HepG2 (cell line): Measurements from ENCODE around the gene YPEL4. TPM values are rescaled to one million over a fixed set of nuclear protein-coding genes. Genes with fewer than 3 reads are reported as not detected.

Source experiments
- DNMT3B ChIP-seq: conservative IDR thresholded peaks from 2 replicates; pipeline ENCODE4 v1.6.1; 2016; ENCODE audit warnings: missing biosample characterization, control low read depth
- FOXM1 ChIP-seq: sonication (generic); formaldehyde crosslinking; IDR thresholded peaks from 2 replicates; pipeline ENCODE4 v1.5.0; 2020; ENCODE audit warnings: missing genetic modification reagents
- MED13 ChIP-seq: sonication (generic); formaldehyde crosslinking; IDR thresholded peaks from 2 replicates; pipeline ENCODE4 v1.5.0; 2020; ENCODE audit warnings: missing genetic modification reagents
- PHF8 ChIP-seq: sonication (generic); formaldehyde crosslinking; IDR thresholded peaks from 2 replicates; pipeline ENCODE4 v1.5.0; 2020; ENCODE audit warnings: missing genetic modification reagents
- THYN1 ChIP-seq: sonication (generic); formaldehyde crosslinking; IDR thresholded peaks from 2 replicates; pipeline ENCODE4 v1.8.1; 2023; ENCODE audit warnings: low read depth, mild to moderate bottlenecking, moderate library complexity, missing genetic modification reagents, borderline replicate concordance
- ZC3H4 ChIP-seq: sonication (generic); formaldehyde crosslinking; IDR thresholded peaks from 2 replicates; pipeline ENCODE4 v1.4.0; 2020; ENCODE audit warnings: missing genetic modification reagents, borderline replicate concordance
- ZNF160 ChIP-seq: sonication (generic); formaldehyde crosslinking; IDR thresholded peaks from 2 replicates; pipeline ENCODE4 v1.8.0; 2022; ENCODE audit warnings: mild to moderate bottlenecking, inconsistent platforms, missing genetic modification reagents
- ZNF607 ChIP-seq: sonication (generic); formaldehyde crosslinking; IDR thresholded peaks from 2 replicates; pipeline ENCODE4 v1.5.1; 2020; ENCODE audit warnings: missing genetic modification reagents, mild to moderate bottlenecking, borderline replicate concordance
- ZNF790 ChIP-seq: sonication (generic); formaldehyde crosslinking; IDR thresholded peaks from 2 replicates; pipeline ENCODE4 v1.8.0; 2022; ENCODE audit warnings: missing genetic modification reagents, mild to moderate bottlenecking, borderline replicate concordance
- ZSCAN22 ChIP-seq: sonication (generic); formaldehyde crosslinking; IDR thresholded peaks from 2 replicates; pipeline ENCODE4 v1.4.0; 2020; ENCODE audit warnings: mild to moderate bottlenecking, missing genetic modification reagents
- polyA plus RNA-seq, 8 experiments: library from polyadenylated mRNA; depleted of rRNA in 3 of 8; stranded (reverse) in 7 of 8; unstranded in 1 of 8; fragments of >200 nt; fragmentation: Illumina TruSeq in 4 of 8; extraction: Trizol in 4 of 8; gene quantifications; 2 replicates each; pipeline versions ENCODE4 v1.2.1 to v1.2.3, GENCODE V29; 2011 to 2016; ENCODE audit warnings: low read depth in 4 of 8, missing spikeins in 1 of 8, mixed read lengths in 1 of 8; ENCODE audit not compliant: insufficient read depth in 1 of 8
- total RNA-seq, 5 experiments: library from RNA; depleted of rRNA; stranded (reverse); fragments of >200 nt; fragmentation: Illumina TruSeq; extraction: Trizol; gene quantifications; 2 replicates each; pipeline ENCODE4 v1.2.3, GENCODE V29; 2016; ENCODE audit warnings: low read depth in 1 of 5
- TF ChIP-seq, protein P1 (sequence below): sonication (generic); formaldehyde crosslinking; conservative IDR thresholded peaks from 2 replicates; pipeline ENCODE4 v1.4.0; 2020; ENCODE audit warnings: missing genetic modification reagents
- TF ChIP-seq, protein P2 (sequence below): sonication (generic); formaldehyde crosslinking; IDR thresholded peaks from 2 replicates; pipeline ENCODE4 v1.5.0; 2020; ENCODE audit warnings: missing genetic modification reagents
- TF ChIP-seq, protein P3 (sequence below): sonication (generic); formaldehyde crosslinking; IDR thresholded peaks from 2 replicates; pipeline ENCODE4 v1.4.0; 2020; ENCODE audit warnings: missing genetic modification reagents, borderline replicate concordance
- TF ChIP-seq, protein P4 (sequence below): sonication (generic); formaldehyde crosslinking; IDR thresholded peaks from 2 replicates; pipeline ENCODE4 v1.8.0; 2022; ENCODE audit warnings: low read depth, missing genetic modification reagents
- TF ChIP-seq, protein P5 (sequence below): IDR thresholded peaks from 2 replicates; pipeline ENCODE4 v1.6.1; 2016; ENCODE audit warnings: mild to moderate bottlenecking
- TF ChIP-seq, protein P6 (sequence below): sonication (generic); formaldehyde crosslinking; IDR thresholded peaks from 2 replicates; pipeline ENCODE4 v1.4.0; 2020; ENCODE audit warnings: missing genetic modification reagents, borderline replicate concordance

The YPEL4 gene
- total and polyA plus RNA-seq, 2 of the 13 experiments (the other 11 are each of a cell fraction or from before 2014, with no cell fraction given): 0.04 TPM; not detected in 1

DNA sequence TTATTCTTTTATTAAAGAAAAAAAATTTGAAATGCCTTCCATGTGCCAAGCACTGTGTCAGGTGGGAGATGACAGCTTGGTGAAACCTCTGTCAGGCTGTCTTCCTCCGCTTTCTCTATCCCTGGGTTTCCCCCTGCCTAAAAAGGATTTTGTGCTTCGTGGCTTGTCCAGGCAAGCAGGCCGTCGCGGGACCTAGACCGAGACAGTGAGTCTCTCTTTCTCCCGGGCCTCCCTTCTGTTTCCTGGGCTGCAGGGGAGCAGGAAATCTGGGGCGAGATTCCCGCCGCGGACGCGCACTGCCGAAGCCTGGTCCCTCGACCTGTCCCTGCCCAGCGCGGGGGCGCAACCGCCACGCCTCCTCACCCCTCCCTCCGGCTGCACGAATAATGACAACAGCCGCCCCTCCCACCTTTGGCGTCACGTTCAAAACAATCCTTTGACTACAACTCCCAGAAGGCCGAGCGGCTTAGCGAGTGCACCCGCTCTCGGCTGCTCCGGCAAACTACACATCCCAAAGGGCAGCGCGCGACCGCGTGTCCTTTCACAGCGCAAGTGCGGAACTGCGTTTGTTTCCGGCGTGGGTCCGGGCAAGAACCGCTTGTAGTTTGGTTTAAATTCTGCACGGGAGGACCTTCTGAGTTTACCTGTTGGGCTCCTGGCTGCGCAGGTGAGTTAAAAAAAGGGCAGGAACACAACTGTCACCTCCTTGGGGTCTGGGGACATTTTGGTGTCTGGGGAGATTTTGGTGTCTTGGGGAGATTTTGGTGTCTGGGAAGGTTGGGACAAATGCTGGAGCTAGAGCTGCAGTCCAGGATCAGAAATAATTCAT lies 7.7 kb upstream of the YPEL4 start, which contains the start of gene CLP1 (continued):
- TF ChIP-seq, protein P1, sequence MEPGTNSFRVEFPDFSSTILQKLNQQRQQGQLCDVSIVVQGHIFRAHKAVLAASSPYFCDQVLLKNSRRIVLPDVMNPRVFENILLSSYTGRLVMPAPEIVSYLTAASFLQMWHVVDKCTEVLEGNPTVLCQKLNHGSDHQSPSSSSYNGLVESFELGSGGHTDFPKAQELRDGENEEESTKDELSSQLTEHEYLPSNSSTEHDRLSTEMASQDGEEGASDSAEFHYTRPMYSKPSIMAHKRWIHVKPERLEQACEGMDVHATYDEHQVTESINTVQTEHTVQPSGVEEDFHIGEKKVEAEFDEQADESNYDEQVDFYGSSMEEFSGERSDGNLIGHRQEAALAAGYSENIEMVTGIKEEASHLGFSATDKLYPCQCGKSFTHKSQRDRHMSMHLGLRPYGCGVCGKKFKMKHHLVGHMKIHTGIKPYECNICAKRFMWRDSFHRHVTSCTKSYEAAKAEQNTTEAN (CRISPR knock-in tag): no peak
- TF ChIP-seq DNMT3B (CRISPR knock-in tag): no peak; the same call in 1 of the 2 replicates
- TF ChIP-seq, protein P2, sequence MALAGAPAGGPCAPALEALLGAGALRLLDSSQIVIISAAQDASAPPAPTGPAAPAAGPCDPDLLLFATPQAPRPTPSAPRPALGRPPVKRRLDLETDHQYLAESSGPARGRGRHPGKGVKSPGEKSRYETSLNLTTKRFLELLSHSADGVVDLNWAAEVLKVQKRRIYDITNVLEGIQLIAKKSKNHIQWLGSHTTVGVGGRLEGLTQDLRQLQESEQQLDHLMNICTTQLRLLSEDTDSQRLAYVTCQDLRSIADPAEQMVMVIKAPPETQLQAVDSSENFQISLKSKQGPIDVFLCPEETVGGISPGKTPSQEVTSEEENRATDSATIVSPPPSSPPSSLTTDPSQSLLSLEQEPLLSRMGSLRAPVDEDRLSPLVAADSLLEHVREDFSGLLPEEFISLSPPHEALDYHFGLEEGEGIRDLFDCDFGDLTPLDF (CRISPR knock-in tag): peak; percentile 88
- TF ChIP-seq, protein P3, sequence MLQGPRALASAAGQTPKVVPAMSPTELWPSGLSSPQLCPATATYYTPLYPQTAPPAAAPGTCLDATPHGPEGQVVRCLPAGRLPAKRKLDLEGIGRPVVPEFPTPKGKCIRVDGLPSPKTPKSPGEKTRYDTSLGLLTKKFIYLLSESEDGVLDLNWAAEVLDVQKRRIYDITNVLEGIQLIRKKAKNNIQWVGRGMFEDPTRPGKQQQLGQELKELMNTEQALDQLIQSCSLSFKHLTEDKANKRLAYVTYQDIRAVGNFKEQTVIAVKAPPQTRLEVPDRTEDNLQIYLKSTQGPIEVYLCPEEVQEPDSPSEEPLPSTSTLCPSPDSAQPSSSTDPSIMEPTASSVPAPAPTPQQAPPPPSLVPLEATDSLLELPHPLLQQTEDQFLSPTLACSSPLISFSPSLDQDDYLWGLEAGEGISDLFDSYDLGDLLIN: 0 out of 2 replicates have a peak, but pooled peaks have one; percentile 12
- TF ChIP-seq, protein P4, sequence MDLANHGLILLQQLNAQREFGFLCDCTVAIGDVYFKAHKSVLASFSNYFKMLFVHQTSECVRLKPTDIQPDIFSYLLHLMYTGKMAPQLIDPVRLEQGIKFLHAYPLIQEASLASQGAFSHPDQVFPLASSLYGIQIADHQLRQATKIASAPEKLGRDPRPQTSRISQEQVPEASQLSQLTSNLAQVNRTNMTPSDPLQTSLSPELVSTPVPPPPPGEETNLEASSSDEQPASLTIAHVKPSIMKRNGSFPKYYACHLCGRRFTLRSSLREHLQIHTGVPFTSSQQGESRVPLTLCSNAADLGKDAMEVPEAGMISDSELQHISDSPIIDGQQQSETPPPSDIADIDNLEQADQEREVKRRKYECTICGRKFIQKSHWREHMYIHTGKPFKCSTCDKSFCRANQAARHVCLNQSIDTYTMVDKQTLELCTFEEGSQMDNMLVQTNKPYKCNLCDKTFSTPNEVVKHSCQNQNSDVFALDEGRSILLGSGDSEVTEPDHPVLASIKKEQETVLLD (CRISPR knock-in tag): peak; percentile 78
- TF ChIP-seq ZNF607 (CRISPR knock-in tag): no peak
- TF ChIP-seq ZC3H4 (CRISPR knock-in tag): no peak
- TF ChIP-seq, protein P5, sequence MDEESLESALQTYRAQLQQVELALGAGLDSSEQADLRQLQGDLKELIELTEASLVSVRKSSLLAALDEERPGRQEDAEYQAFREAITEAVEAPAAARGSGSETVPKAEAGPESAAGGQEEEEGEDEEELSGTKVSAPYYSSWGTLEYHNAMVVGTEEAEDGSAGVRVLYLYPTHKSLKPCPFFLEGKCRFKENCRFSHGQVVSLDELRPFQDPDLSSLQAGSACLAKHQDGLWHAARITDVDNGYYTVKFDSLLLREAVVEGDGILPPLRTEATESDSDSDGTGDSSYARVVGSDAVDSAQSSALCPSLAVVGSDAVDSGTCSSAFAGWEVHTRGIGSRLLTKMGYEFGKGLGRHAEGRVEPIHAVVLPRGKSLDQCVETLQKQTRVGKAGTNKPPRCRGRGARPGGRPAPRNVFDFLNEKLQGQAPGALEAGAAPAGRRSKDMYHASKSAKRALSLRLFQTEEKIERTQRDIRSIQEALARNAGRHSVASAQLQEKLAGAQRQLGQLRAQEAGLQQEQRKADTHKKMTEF: peak; percentile 77
- TF ChIP-seq, protein P6, sequence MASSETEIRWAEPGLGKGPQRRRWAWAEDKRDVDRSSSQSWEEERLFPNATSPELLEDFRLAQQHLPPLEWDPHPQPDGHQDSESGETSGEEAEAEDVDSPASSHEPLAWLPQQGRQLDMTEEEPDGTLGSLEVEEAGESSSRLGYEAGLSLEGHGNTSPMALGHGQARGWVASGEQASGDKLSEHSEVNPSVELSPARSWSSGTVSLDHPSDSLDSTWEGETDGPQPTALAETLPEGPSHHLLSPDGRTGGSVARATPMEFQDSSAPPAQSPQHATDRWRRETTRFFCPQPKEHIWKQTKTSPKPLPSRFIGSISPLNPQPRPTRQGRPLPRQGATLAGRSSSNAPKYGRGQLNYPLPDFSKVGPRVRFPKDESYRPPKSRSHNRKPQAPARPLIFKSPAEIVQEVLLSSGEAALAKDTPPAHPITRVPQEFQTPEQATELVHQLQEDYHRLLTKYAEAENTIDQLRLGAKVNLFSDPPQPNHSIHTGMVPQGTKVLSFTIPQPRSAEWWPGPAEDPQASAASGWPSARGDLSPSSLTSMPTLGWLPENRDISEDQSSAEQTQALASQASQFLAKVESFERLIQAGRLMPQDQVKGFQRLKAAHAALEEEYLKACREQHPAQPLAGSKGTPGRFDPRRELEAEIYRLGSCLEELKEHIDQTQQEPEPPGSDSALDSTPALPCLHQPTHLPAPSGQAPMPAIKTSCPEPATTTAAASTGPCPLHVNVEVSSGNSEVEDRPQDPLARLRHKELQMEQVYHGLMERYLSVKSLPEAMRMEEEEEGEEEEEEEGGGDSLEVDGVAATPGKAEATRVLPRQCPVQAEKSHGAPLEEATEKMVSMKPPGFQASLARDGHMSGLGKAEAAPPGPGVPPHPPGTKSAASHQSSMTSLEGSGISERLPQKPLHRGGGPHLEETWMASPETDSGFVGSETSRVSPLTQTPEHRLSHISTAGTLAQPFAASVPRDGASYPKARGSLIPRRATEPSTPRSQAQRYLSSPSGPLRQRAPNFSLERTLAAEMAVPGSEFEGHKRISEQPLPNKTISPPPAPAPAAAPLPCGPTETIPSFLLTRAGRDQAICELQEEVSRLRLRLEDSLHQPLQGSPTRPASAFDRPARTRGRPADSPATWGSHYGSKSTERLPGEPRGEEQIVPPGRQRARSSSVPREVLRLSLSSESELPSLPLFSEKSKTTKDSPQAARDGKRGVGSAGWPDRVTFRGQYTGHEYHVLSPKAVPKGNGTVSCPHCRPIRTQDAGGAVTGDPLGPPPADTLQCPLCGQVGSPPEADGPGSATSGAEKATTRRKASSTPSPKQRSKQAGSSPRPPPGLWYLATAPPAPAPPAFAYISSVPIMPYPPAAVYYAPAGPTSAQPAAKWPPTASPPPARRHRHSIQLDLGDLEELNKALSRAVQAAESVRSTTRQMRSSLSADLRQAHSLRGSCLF (CRISPR knock-in tag): no peak
- peak; percentile 67 for TF ChIP-seq PHF8 (CRISPR knock-in tag)
- TF ChIP-seq ZSCAN22 (CRISPR knock-in tag): no peak
- TF ChIP-seq FOXM1: no peak
- 0 out of 2 replicates have a peak, but pooled peaks have one; percentile 16 for TF ChIP-seq ZNF160 (CRISPR knock-in tag)
- 0 out of 2 replicates have a peak, but pooled peaks have one; percentile 38 for TF ChIP-seq MED13 (CRISPR knock-in tag)
- peak; percentile 76; the same call in 1 of the 2 replicates for TF ChIP-seq THYN1
- TF ChIP-seq ZNF790: peak; percentile 89; the same call in 1 of the 2 replicates
